Stomach smooth muscle (tissue), 2 donors: ENCODE measurements around the gene RAMP1.
"Not testable (repeated sequence)": the region's sequence is repeated elsewhere in the genome, so short reads cannot be mapped to it uniquely, and the experiment has no call there.

Experiments used
- H3K27ac ChIP-seq: one replicate; pipeline ENCODE4 v1.7.0; 2013; ENCODE audit warnings: mild to moderate bottlenecking, low read length, inconsistent platforms
- H3K27me3 ChIP-seq, 2 donors: one replicate each; pipeline ENCODE4 v1.7.0; 2013; ENCODE audit warnings: low read length in 2 of 2; ENCODE audit not compliant: insufficient read depth in 2 of 2, control insufficient read depth in 1 of 2
- H3K36me3 ChIP-seq, 2 donors: one replicate each; pipeline ENCODE4 v1.7.0; 2013; ENCODE audit warnings: low read length in 2 of 2; ENCODE audit not compliant: control insufficient read depth in 2 of 2, insufficient read depth in 2 of 2
- H3K4me1 ChIP-seq: one replicate; pipeline ENCODE4 v1.7.0; 2013; ENCODE audit warnings: low read length; ENCODE audit not compliant: control insufficient read depth, insufficient read depth
- H3K4me3 ChIP-seq, 2 donors: one replicate each; pipeline ENCODE4 v1.7.0; 2013; ENCODE audit warnings: low read length in 2 of 2
- H3K9ac ChIP-seq, 2 donors: one replicate each; pipeline ENCODE4 v1.7.0; 2013; ENCODE audit warnings: low read length in 2 of 2, mild to moderate bottlenecking in 1 of 2
- H3K9me3 ChIP-seq, 2 donors: one replicate each; pipeline ENCODE4 v1.7.0; 2013; ENCODE audit warnings: low read length in 2 of 2; ENCODE audit not compliant: control insufficient read depth in 2 of 2
- donor health status: healthy.
- donor health status: Pancreatic carcinoma.

RAMP1 gene

DNA sequence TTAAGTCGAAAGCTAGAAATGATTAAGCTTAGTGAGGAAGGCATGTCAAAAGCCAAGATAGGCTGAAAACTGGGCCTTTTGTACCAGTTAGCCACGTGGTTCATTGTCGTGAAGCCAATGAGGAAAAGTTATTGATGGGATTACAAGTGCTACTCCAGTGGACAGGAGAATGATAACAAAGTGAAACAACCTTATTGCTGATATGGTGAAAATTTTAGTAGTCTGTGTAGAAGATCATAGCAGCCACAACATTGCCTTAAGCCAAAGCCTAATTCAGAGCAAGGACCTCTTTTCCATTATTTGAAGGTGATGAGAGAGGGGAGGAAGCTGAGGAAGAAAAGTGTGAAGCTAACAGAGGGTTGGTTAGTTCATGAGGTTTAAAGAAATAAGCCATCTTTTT lies 24.1 kb upstream of the RAMP1 start:
- H3K27ac ChIP-seq = no peak overlapping the region
- no peaks in the 10 kb centered on the region for H3K4me1 ChIP-seq
- no peaks in the 10 kb centered on the region for H3K27me3 ChIP-seq
- H3K9ac ChIP-seq = no peak overlapping the region
- H3K9me3 ChIP-seq = no peaks in the 10 kb centered on the region
- H3K4me3 ChIP-seq = no peak overlapping the region
- no peaks in the 10 kb centered on the region for H3K36me3 ChIP-seq

DNA sequence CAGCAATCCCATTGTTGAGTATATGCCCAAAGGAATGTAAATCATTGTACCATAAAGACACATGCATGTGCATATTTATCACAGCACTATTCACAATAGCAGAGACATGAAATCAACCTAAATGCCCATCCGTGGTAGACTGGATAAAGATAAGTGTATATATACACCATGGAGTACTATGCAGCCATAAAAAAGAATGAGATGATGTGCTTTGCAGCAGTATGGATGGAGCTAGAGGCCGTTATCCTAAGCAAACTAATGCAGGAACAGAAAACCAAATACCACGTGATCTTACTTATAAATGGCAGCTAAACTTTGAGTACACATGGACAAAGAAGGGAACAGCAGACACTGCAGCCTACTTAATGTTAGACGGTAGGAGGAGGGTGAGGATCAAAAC lies 18.4 kb upstream of the RAMP1 start:
- H3K27me3 ChIP-seq = no peaks in the 10 kb centered on the region
- no peak overlapping the region for H3K27ac ChIP-seq
- no peaks in the 10 kb centered on the region for H3K4me1 ChIP-seq
- H3K36me3 ChIP-seq = no peaks in the 10 kb centered on the region
- no peak overlapping the region for H3K4me3 ChIP-seq
- H3K9me3 ChIP-seq = no peaks in the 10 kb centered on the region
- no peak overlapping the region for H3K9ac ChIP-seq

GRCh38 chr2:237848940-237849339 lies 10.5 kb upstream of the RAMP1 start:
- not testable (repeated sequence) for H3K9ac ChIP-seq

DNA sequence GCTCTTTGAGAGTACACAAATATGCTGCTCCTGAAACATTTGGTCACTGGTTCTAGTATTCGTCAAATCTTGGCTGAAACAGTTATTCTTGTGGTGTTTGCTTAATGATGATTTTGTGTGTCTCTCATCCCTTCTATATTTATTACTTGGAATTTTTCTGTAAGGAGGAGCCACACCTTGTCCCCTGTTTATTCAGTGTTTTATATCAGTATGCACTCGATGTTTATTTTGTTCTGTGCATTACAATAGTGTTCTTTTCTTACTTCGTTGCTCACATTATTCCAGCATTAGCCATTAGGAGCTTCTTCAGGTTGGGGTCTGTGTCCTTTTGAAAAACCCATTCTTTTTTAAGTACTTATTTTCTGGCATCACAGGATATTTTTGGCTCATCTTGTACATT lies 5.1 kb upstream of the RAMP1 start:
- Histone ChIP-seq H3K4me3 (no peak overlapping the region), H3K4me1 (peaks cover 10% of the 10 kb centered on the region), H3K36me3 (no peaks in the 10 kb centered on the region), H3K9ac (no peak overlapping the region), H3K27ac (no peak overlapping the region), H3K27me3 (no peaks in the 10 kb centered on the region), H3K9me3 (no peaks in the 10 kb centered on the region)

More at GRCh38 chr2:237848940-237849339, 10.5 kb upstream of the RAMP1 start:
- H3K9me3 ChIP-seq, H3K27me3 ChIP-seq, H3K4me3 ChIP-seq, H3K36me3 ChIP-seq, H3K4me1 ChIP-seq, H3K27ac ChIP-seq: not testable (repeated sequence)

- H3K9ac ChIP-seq = no peak overlapping the region
Measured at GRCh38 chr2:237857791-237858190, 1.6 kb upstream of the RAMP1 start.

GRCh38 chr2:237858294-237859081 lies 935 bp upstream of the RAMP1 start:
- Histone ChIP-seq H3K27ac (peak overlapping the region; percentile 94), H3K4me3 (peak overlapping the region; percentile 57 to 83), H3K4me1 (peaks cover 28% of the 10 kb centered on the region), H3K9ac (peak overlapping the region; percentile 75 to 79), H3K9me3 (no peaks in the 10 kb centered on the region), H3K36me3 (no peaks in the 10 kb centered on the region), H3K27me3 (no peaks in the 10 kb centered on the region)

More at GRCh38 chr2:237857791-237858190, 1.6 kb upstream of the RAMP1 start:
- no peak overlapping the region for H3K4me3 ChIP-seq
- H3K27ac ChIP-seq = no peak overlapping the region
- no peaks in the 10 kb centered on the region for H3K9me3 ChIP-seq
- H3K4me1 ChIP-seq = peaks cover 21% of the 10 kb centered on the region
- H3K27me3 ChIP-seq = no peaks in the 10 kb centered on the region
- H3K36me3 ChIP-seq = no peaks in the 10 kb centered on the region

DNA sequence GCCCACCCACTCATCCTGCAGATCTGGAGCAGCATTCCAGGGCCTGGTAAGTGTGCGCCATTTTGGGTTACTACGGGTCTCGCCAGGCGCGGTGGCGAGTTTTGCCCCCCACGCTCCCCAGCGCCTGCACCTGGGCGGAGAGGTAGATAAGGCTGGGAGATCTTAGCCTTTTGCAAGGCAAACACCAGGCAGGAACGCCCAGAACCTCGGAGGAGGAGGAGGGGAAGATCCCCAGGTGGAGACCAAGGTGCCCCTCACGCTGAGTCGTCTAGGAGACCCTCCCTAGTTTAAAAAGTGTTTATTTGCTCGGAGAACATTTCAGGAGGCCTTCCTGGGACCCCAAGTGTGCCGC lies 365 bp upstream of the RAMP1 start:
- Histone ChIP-seq H3K27ac (peak overlapping the region; percentile 94), H3K4me3 (peak overlapping the region; percentile 57 to 83)

DNA sequence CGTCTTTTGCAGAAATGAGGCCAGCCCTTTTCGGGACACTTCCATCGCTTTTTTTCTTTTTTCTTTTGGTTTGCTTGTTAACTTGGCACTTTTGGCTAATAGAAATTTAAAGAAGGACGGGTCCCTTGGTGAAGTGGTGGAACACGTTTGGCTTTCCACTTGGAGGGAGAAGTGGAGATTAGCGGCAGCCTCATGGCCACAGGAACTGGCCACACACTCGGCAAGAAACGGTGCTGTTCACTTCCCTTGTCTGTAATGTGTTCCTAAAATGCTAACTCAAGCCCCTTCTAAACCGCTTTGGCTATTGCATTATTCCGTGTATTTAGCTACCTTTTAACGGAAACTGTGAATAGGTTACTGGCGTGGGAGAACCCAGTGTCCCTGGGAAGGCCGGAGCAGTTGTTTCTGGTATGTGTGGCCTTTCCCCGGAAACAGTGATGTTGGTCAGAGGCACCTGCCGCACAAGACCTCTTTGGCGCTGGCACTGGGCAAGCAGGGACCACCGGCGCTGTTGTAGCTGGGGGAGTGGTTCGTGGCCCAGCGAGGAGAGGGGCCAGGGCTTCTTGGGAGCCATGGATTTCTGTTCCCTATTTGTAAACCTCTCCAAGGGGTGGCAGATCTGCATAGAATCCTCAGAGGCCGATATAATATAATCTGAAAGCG lies 981 bp downstream of the RAMP1 start:
- Histone ChIP-seq H3K27me3 (no peaks in the 10 kb centered on the region), H3K4me3 (peak overlapping the region; percentile 83 to 92), H3K36me3 (no peaks in the 10 kb centered on the region), H3K4me1 (peaks cover 47% of the 10 kb centered on the region), H3K27ac (peak overlapping the region; percentile 94), H3K9ac (peak overlapping the region; percentile 79 to 90), H3K9me3 (no peaks in the 10 kb centered on the region)

More for the DNA sequence above, 365 bp upstream of the RAMP1 start:
- peaks cover 34% of the 10 kb centered on the region for H3K4me1 ChIP-seq
- H3K9ac ChIP-seq = peak overlapping the region; percentile 75 to 79
- H3K36me3 ChIP-seq = no peaks in the 10 kb centered on the region
- H3K27me3 ChIP-seq = no peaks in the 10 kb centered on the region
- H3K9me3 ChIP-seq = no peaks in the 10 kb centered on the region

GRCh38 chr2:237861875-237862527 lies 2.6 kb downstream of the RAMP1 start:
- Histone ChIP-seq H3K27ac (peak overlapping the region; percentile 94), H3K4me3 (peak overlapping the region in 1 of 2 donors; percentile 57)

DNA sequence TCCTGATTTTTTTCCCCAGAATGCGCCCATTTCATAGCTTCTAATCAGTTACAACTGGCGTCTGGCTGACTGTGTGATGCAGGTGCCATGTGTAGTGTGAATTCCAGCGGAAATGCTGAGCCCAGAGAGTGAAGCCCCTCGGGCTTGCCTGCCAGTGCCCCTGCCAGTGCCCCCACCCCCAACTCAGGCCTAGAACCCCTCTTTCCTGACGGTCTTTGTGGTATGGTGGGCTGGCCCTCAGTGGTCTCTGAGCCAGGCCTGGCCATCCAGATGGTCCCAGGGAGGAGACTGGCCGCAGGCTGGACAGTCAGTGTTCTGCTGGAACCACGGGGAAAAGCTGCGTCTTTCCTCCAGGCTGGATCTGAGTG lies 3.1 kb downstream of the RAMP1 start:
- H3K9me3 ChIP-seq = no peaks in the 10 kb centered on the region
- H3K4me3 ChIP-seq = peak overlapping the region in 1 of 2 donors; percentile 35
- peak overlapping the region; percentile 55 to 66 for H3K9ac ChIP-seq
- H3K36me3 ChIP-seq = no peaks in the 10 kb centered on the region
- peak overlapping the region; percentile 94 for H3K27ac ChIP-seq
- no peaks in the 10 kb centered on the region for H3K27me3 ChIP-seq
- peaks cover 58% of the 10 kb centered on the region for H3K4me1 ChIP-seq

More at GRCh38 chr2:237861875-237862527, 2.6 kb downstream of the RAMP1 start:
- H3K9me3 ChIP-seq = no peaks in the 10 kb centered on the region
- peaks cover 58% of the 10 kb centered on the region for H3K4me1 ChIP-seq
- H3K27me3 ChIP-seq = no peaks in the 10 kb centered on the region
- peak overlapping the region in 1 of 2 donors; percentile 9 for H3K9ac ChIP-seq
- H3K36me3 ChIP-seq = no peaks in the 10 kb centered on the region
